ENCODE measurements around the gene PTMA.

DNA sequence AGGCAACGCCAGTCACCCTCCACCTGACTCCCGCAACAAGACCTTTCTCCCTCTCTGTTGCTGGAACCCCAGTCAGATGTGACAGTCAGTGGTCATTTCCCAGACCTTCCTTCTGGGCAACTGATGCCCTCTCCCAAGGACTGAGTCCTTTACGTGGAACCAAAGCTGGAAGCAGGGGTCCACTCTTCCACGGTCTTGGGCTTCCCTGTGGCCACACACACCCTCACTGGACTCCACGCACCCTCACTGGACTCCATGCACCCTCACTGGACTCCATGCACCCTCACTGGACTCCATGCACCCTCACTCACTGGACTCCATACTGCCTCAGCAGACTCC lies 7.1 kb downstream of the PTMA start:
- TF ChIP-seq, protein P1, sequence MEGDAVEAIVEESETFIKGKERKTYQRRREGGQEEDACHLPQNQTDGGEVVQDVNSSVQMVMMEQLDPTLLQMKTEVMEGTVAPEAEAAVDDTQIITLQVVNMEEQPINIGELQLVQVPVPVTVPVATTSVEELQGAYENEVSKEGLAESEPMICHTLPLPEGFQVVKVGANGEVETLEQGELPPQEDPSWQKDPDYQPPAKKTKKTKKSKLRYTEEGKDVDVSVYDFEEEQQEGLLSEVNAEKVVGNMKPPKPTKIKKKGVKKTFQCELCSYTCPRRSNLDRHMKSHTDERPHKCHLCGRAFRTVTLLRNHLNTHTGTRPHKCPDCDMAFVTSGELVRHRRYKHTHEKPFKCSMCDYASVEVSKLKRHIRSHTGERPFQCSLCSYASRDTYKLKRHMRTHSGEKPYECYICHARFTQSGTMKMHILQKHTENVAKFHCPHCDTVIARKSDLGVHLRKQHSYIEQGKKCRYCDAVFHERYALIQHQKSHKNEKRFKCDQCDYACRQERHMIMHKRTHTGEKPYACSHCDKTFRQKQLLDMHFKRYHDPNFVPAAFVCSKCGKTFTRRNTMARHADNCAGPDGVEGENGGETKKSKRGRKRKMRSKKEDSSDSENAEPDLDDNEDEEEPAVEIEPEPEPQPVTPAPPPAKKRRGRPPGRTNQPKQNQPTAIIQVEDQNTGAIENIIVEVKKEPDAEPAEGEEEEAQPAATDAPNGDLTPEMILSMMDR (IDR thresholded peaks at IDR 0.05) = peak in 5 of 6 experiments; percentile 3 to 37 (median 23)
- TF ChIP-seq POLR2AphosphoS5 (IDR thresholded peaks at IDR 0.05) = no peak
- TF ChIP-seq EP300 (IDR thresholded peaks at IDR 0.05) = no peak

All from upper lobe of left lung (tissue), 4 donors.